Loucy (cell line): ENCODE results near the gene PSMB1.
"Not testable (repeated sequence)": the region's sequence is repeated elsewhere in the genome, so short reads cannot be mapped to it uniquely, and the experiment has no call there.

Source experiments
- H2AFZ ChIP-seq: fragments of 200-600 bp; sonication (generic); 2 replicates; pipeline ENCODE4 v1.6.0; 2016; ENCODE audit warnings: antibody characterized with exemption, mild to moderate bottlenecking, low read length, moderate library complexity
- H3F3A ChIP-seq: fragments of 200-600 bp; 2 replicates; pipeline ENCODE4 v1.6.0; 2016; ENCODE audit warnings: antibody characterized with exemption, low read depth, mild to moderate bottlenecking
- H3K27me3 ChIP-seq: fragments of 200-600 bp; sonication (generic); 2 replicates; pipeline ENCODE4 v1.6.1; 2014; ENCODE audit warnings: low read length, mild to moderate bottlenecking; ENCODE audit not compliant: insufficient read depth, poor library complexity, severe bottlenecking
- H3K36me3 ChIP-seq: fragments of 200-600 bp; sonication (generic); 2 replicates; pipeline ENCODE4 v1.6.1; 2016; ENCODE audit warnings: low read length; ENCODE audit not compliant: insufficient read depth
- H3K4me1 ChIP-seq: fragments of 200-600 bp; sonication (generic); 2 replicates; pipeline ENCODE4 v1.5.1; 2014; ENCODE audit warnings: low read length, mild to moderate bottlenecking; ENCODE audit not compliant: insufficient read depth, poor library complexity, severe bottlenecking
- H3K4me2 ChIP-seq: fragments of 200-600 bp; sonication (generic); 2 replicates; pipeline ENCODE4 v1.6.0; 2014; ENCODE audit warnings: antibody characterized with exemption, low read length, low read depth, mild to moderate bottlenecking; ENCODE audit not compliant: poor library complexity, severe bottlenecking
- H3K4me3 ChIP-seq: fragments of 200-600 bp; sonication (generic); 2 replicates; pipeline ENCODE4 v1.5.1; 2014; ENCODE audit warnings: low read length, mild to moderate bottlenecking, mixed read lengths; ENCODE audit not compliant: poor library complexity, severe bottlenecking
- H3K79me2 ChIP-seq: fragments of 200-600 bp; sonication (generic); 2 replicates; pipeline ENCODE4 v1.6.1; 2014; ENCODE audit warnings: low read length; ENCODE audit not compliant: insufficient read depth
- H3K9ac ChIP-seq: fragments of 200-600 bp; sonication (generic); 2 replicates; pipeline ENCODE4 v1.6.0; 2014; ENCODE audit warnings: mild to moderate bottlenecking, low read depth, low read length, moderate library complexity; ENCODE audit not compliant: poor library complexity, severe bottlenecking
- H3K9me2 ChIP-seq: fragments of 200-600 bp; sonication (generic); replicated peaks from 2 replicates; pipeline ENCODE4 v1.6.1; 2016; ENCODE audit warnings: low read depth, low read length, mixed read lengths
- H3K9me3 ChIP-seq: fragments of 200-600 bp; sonication (generic); 2 replicates; pipeline ENCODE4 v1.6.1; 2014; ENCODE audit warnings: mild to moderate bottlenecking, antibody characterized with exemption, low read length, low read depth; ENCODE audit not compliant: insufficient read depth
- H4K20me1 ChIP-seq: fragments of 200-600 bp; sonication (generic); 2 replicates; pipeline ENCODE4 v1.6.0; 2014; ENCODE audit warnings: antibody characterized with exemption, low read length, mild to moderate bottlenecking; ENCODE audit not compliant: insufficient read depth, poor library complexity, severe bottlenecking
- EZH2phosphoT487 ChIP-seq: fragments of 200-600 bp; IDR thresholded peaks from 2 replicates; pipeline ENCODE4 v1.6.1; 2018; ENCODE audit warnings: antibody characterized with exemption, mild to moderate bottlenecking, moderate library complexity, borderline replicate concordance
- TF ChIP-seq, protein P1 (sequence below): fragments of 200-600 bp; sonication (generic); conservative IDR thresholded peaks from 2 replicates; pipeline ENCODE4 v1.5.1; 2014; ENCODE audit warnings: mild to moderate bottlenecking, antibody characterized with exemption, low read length

The PSMB1 gene

DNA sequence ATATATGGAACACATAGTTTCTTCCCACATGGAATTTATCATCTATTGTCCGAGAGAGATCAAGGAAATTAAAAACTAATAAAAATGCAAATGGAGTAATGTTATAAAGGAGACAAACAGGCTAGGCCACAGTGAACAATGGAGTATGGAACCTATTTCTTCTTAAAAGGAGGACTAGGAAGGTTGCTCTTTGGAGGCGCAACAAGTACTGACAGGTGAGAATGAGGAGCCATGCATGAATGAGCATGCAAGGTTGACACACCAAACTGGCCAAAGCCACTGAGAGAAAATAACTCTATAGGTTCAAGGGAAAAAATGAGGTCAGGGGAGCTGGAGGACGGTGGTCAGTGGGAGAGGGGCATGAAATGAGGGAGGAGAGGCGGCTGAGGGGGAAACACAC, 40.9 kb downstream of the PSMB1 start:
- Histone ChIP-seq H3K79me2 (no peaks in the 10 kb centered on the region), H3F3A (no peaks in the 10 kb centered on the region), H3K27me3 (no peaks in the 10 kb centered on the region), H3K9me2 (no peaks in the 10 kb centered on the region), H2AFZ (no peak overlapping the region), H4K20me1 (no peaks in the 10 kb centered on the region), H3K9ac (no peak overlapping the region), H3K4me1 (no peaks in the 10 kb centered on the region), H3K36me3 (no peaks in the 10 kb centered on the region), H3K9me3 (no peaks in the 10 kb centered on the region), H3K4me2 (no peak overlapping the region), H3K4me3 (no peak overlapping the region)
- TF ChIP-seq EZH2phosphoT487 = no peak
- TF ChIP-seq, protein P1, sequence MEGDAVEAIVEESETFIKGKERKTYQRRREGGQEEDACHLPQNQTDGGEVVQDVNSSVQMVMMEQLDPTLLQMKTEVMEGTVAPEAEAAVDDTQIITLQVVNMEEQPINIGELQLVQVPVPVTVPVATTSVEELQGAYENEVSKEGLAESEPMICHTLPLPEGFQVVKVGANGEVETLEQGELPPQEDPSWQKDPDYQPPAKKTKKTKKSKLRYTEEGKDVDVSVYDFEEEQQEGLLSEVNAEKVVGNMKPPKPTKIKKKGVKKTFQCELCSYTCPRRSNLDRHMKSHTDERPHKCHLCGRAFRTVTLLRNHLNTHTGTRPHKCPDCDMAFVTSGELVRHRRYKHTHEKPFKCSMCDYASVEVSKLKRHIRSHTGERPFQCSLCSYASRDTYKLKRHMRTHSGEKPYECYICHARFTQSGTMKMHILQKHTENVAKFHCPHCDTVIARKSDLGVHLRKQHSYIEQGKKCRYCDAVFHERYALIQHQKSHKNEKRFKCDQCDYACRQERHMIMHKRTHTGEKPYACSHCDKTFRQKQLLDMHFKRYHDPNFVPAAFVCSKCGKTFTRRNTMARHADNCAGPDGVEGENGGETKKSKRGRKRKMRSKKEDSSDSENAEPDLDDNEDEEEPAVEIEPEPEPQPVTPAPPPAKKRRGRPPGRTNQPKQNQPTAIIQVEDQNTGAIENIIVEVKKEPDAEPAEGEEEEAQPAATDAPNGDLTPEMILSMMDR = no peak

DNA sequence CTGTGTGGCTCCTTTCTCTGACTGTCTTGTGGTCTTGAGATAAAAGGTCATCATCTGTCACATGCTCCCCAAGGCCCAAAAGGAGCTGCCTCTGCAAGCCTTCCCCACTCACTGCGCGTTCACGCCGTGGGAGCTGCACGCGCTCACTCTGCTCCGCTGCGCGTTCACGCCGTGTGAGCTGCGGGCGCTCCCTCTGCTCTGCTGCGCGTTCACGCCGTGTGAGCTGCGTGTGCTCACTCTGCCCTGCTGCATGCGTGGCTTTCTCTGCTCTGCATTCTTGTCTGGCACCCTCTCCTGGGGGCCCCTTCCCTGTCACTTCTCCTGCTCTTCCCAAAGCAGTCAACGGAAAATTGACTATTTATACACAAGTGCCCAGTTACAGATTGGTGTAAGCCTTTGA, 42.5 kb downstream of the PSMB1 start:
- no peak overlapping the region for H3K4me3 ChIP-seq
- no peak overlapping the region for H3K4me2 ChIP-seq
- H4K20me1 ChIP-seq = no peaks in the 10 kb centered on the region
- TF ChIP-seq EZH2phosphoT487 = no peak
- TF ChIP-seq, protein P1 = no peak
- no peaks in the 10 kb centered on the region for H3K36me3 ChIP-seq
- H3F3A ChIP-seq = no peaks in the 10 kb centered on the region
- no peaks in the 10 kb centered on the region for H3K4me1 ChIP-seq
- H3K79me2 ChIP-seq = no peaks in the 10 kb centered on the region
- H3K9me3 ChIP-seq = no peaks in the 10 kb centered on the region
- no peaks in the 10 kb centered on the region for H3K27me3 ChIP-seq
- H3K9me2 ChIP-seq = no peaks in the 10 kb centered on the region
- no peak overlapping the region for H2AFZ ChIP-seq
- no peak overlapping the region for H3K9ac ChIP-seq

DNA sequence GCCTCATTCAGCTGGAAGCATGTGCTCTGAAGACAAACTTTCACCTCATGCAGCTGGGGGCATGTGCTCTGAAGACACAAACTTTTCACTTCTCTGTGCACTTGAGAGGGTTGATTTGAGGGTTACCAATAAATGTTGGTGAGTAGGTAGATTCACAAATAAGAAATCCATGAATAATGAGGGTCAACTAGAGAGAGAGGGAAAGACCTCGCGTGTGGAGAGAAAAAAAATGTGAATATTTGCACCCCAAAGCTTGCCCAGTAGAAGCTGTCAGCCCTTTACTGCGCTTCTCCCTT, 43.4 kb downstream of the PSMB1 start:
- Histone ChIP-seq H3K9me2 (no peaks in the 10 kb centered on the region), H3K4me2 (no peak overlapping the region), H3K27me3 (no peaks in the 10 kb centered on the region), H3K9ac (no peak overlapping the region), H3K36me3 (no peaks in the 10 kb centered on the region), H3K9me3 (no peaks in the 10 kb centered on the region), H3K4me3 (no peak overlapping the region), H3K79me2 (no peaks in the 10 kb centered on the region), H3F3A (no peaks in the 10 kb centered on the region), H4K20me1 (no peaks in the 10 kb centered on the region), H3K4me1 (peaks cover 7% of the 10 kb centered on the region), H2AFZ (no peak overlapping the region)
- no peak for TF ChIP-seq EZH2phosphoT487
- TF ChIP-seq, protein P1 = no peak

GRCh38 chr6:170508892-170509722, 44.0 kb downstream of the PSMB1 start:
- not testable (repeated sequence) for H2AFZ ChIP-seq, H3K4me2 ChIP-seq, H3K9me2 ChIP-seq, H3K27me3 ChIP-seq, H3K36me3 ChIP-seq, H3K9ac ChIP-seq, H3K79me2 ChIP-seq, H3K9me3 ChIP-seq, H4K20me1 ChIP-seq, H3F3A ChIP-seq, H3K4me3 ChIP-seq
- H3K4me1 ChIP-seq = peaks cover 13% of the 10 kb centered on the region

DNA sequence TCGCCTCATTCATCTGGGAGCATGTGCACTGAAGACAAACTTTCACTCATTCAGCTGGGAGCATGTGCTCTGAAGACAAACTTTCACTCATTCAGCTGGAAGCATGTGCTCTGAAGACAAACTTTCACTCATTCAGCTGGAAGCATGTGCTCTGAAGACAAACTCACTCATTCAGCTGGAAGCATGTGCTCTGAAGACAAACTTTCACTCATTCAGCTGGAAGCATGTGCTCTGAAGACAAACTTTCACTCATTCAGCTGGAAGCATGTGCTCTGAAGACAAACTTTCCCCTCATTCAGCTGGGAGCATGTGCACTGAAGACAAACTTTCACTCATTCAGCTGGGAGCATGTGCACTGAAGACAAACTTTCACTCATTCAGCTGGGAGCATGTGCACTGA, 44.8 kb downstream of the PSMB1 start:
- H3K27me3 ChIP-seq, H3K4me3 ChIP-seq, H3K79me2 ChIP-seq, H3K4me2 ChIP-seq, H3K36me3 ChIP-seq, H3K9ac ChIP-seq, H3F3A ChIP-seq, H4K20me1 ChIP-seq, H3K9me3 ChIP-seq, H2AFZ ChIP-seq, H3K9me2 ChIP-seq: not testable (repeated sequence)
- H3K4me1 ChIP-seq = peaks cover 16% of the 10 kb centered on the region
